GM12878 (cell line): Measurements from ENCODE around the gene RAB3IL1. TPM values are rescaled to one million over a fixed set of nuclear protein-coding genes. Genes with fewer than 3 reads are reported as not detected.

ENCODE experiments used
- ATAC-seq: fragments of 200-7000 bp; cut with Tn5 transposase; 3 replicates; pipeline ENCODE4 v1.9.1; 2020; ENCODE audit warnings: mild to moderate bottlenecking, moderate library complexity
- BruUV-seq: library from RNA; stranded (reverse); fragments of 400-500 nt; replicated peaks from 2 replicates; lab custom pipeline; 2021; lab: Mats Ljungman, UMichigan
- CTCF ChIA-PET: fragments of 300-600 bp; sonication (Branson Sonifier 250); formaldehyde crosslinking; extraction: SDS; loops from one replicate; lab custom pipeline; 2021; ENCODE audit warnings: inconsistent platforms; lab: Yijun Ruan, JAX
- POLR2A ChIA-PET: fragments of 350-600 bp; formaldehyde crosslinking; extraction: SDS; loops from one replicate; lab custom pipeline; 2021; ENCODE audit warnings: inconsistent platforms; lab: Charles Lee
- RAD21 ChIA-PET: fragments of 300-600 bp; sonication (Branson Sonifier 250); formaldehyde crosslinking; loops from one replicate; lab custom pipeline; 2023; ENCODE audit warnings: antibody characterized with exemption; ENCODE audit not compliant: unreplicated experiment; lab: Charles Lee
- SMC1A ChIA-PET: fragments of 300-600 bp; sonication (Branson Sonifier 250); formaldehyde crosslinking; loops from one replicate; lab custom pipeline; 2023; ENCODE audit not compliant: unreplicated experiment, uncharacterized antibody; lab: Charles Lee
- DNase-seq: peaks from one replicate; pipeline ENCODE4 v3.0.0-alpha.2; 2011; ENCODE audit warnings: low read depth, low spot score
- FAIRE-seq: peaks from 3 replicates; lab custom pipeline; 2011; peaks lifted over from hg19 to GRCh38; lab: Jason Lieb, UNC
- H2AFZ ChIP-seq: 2 replicates; pipeline ENCODE4 v1.6.0; 2011; ENCODE audit warnings: low read depth, low read length, control low read depth; ENCODE audit not compliant: control insufficient read depth
- H3K27ac ChIP-seq: 2 replicates; pipeline ENCODE4 v1.5.1; 2011; ENCODE audit warnings: control low read depth; ENCODE audit not compliant: control insufficient read depth, insufficient read depth
- H3K27me3 ChIP-seq, 2 experiments: replicated peaks in 1 of 2; 2 replicates each; pipeline versions ENCODE4 v1.6.0 to v1.6.1; 2011; ENCODE audit warnings: low read length in 1 of 2; ENCODE audit not compliant: control insufficient read depth in 2 of 2, insufficient read depth in 2 of 2
- H3K36me3 ChIP-seq, 2 experiments: 2 replicates each; pipeline ENCODE4 v1.5.1; 2011; ENCODE audit warnings: low read length in 1 of 2; ENCODE audit not compliant: control insufficient read depth in 2 of 2, insufficient read depth in 2 of 2
- H3K4me1 ChIP-seq: 2 replicates; pipeline ENCODE4 v1.6.1; 2011; ENCODE audit warnings: mild to moderate bottlenecking, low read length, moderate library complexity, mixed read lengths; ENCODE audit not compliant: control insufficient read depth, insufficient read depth
- H3K4me2 ChIP-seq: 2 replicates; pipeline ENCODE4 v1.6.0; 2011; ENCODE audit warnings: control low read depth; ENCODE audit not compliant: control insufficient read depth, insufficient read depth
- H3K4me3 ChIP-seq: fragments of 200-600 bp; sonication (generic); 2 replicates; pipeline ENCODE4 v1.5.1; 2016
- H3K79me2 ChIP-seq: 2 replicates; pipeline ENCODE4 v1.6.0; 2011; ENCODE audit warnings: low read length; ENCODE audit not compliant: control insufficient read depth, insufficient read depth
- H3K9ac ChIP-seq: 2 replicates; pipeline ENCODE4 v1.8.0; 2011; ENCODE audit warnings: low read length, control low read depth, mixed read lengths; ENCODE audit not compliant: control insufficient read depth, insufficient read depth
- H3K9me3 ChIP-seq: replicated peaks from 3 replicates; pipeline ENCODE4 v1.5.1; 2011; ENCODE audit warnings: mild to moderate bottlenecking, low read length; ENCODE audit not compliant: control insufficient read depth, insufficient read depth
- H4K20me1 ChIP-seq: 2 replicates; pipeline ENCODE4 v1.6.0; 2011; ENCODE audit not compliant: control insufficient read depth, insufficient read depth
- CREM ChIP-seq: IDR thresholded peaks from 2 replicates; pipeline ENCODE4 v1.6.1; 2014; ENCODE audit warnings: antibody characterized with exemption, low read depth
- KDM1A ChIP-seq: fragments of 200-600 bp; sonication (generic); IDR thresholded peaks from 2 replicates; pipeline ENCODE4 v1.6.1; 2016; ENCODE audit warnings: borderline replicate concordance
- ZBTB33 ChIP-seq: fragments of 450-650 bp; IDR thresholded peaks from 2 replicates; pipeline ENCODE4 v1.6.1; 2017; ENCODE audit warnings: mild to moderate bottlenecking
- ZNF687 ChIP-seq: fragments of 450-650 bp; IDR thresholded peaks from 2 replicates; pipeline ENCODE4 v1.6.1; 2017; ENCODE audit warnings: mild to moderate bottlenecking, moderate library complexity
- whole genome bisulfite sequencing: methylation state at CpG from one replicate; pipeline ENCODE4 v1.1.6; 2016; ENCODE audit warnings: low lambda C conversion rate; ENCODE audit not compliant: insufficient replicate concordance, insufficient coverage; ENCODE audit errors: missing lambda C conversion rate; 5-methylcytosine and 5-hydroxymethylcytosine counted together
- in situ Hi-C: fragments of 300-500 bp; cut with MboI; formaldehyde crosslinking; loops from 9 replicates; pipeline ENCODE4 v1.14.3; 2018; ENCODE audit warnings: mixed read lengths
- intact Hi-C: fragments of 100-400 bp; cut with micrococcal nuclease; formaldehyde crosslinking; loops from one replicate; pipeline ENCODE4 v1.14.2; 2022; ENCODE audit not compliant: unreplicated experiment
- polyA plus RNA-seq, 11 experiments: library from polyadenylated mRNA; depleted of rRNA in 4 of 11; unstranded in 6 of 11; stranded (reverse) in 5 of 11; fragments of >200 nt; fragmentation: Nextera tagmentation in 4 of 11; fragmentation: Illumina TruSeq in 1 of 11; extraction: Ambion mirVana in 4 of 11; extraction: Trizol in 1 of 11; gene quantifications; 1 replicate in 1 of 11; 2 replicates in 10 of 11; pipeline versions ENCODE4 v1.2.1 to v1.2.3, GENCODE V29; 2011 to 2016; ENCODE audit warnings: inconsistent platforms in 2 of 11, missing spikeins in 2 of 11, low read depth in 1 of 11
- total RNA-seq, 4 experiments: library from RNA; depleted of rRNA in 3 of 4; stranded (reverse); fragments of >200 nt in 3 of 4; fragmentation: Illumina TruSeq in 1 of 4; extraction: Trizol in 1 of 4; gene quantifications; 2 replicates each; pipeline versions ENCODE4 v1.2.1 to v1.2.3, GENCODE V29; 2013 to 2021

Gene RAB3IL1
- total and polyA plus RNA-seq, 10 of the 15 experiments (the other 5 are each of a cell fraction or from before 2014, with no cell fraction given), result 0.04 TPM; not detected in 9

- in situ Hi-C loops, result no loop called here
- no peaks in the 10 kb centered on the region for H3K9me3 ChIP-seq
- no peak for FAIRE-seq
- no peak overlapping the region for H2AFZ ChIP-seq
- no peaks in the 10 kb centered on the region for H3K79me2 ChIP-seq
- no peak overlapping the region for H3K9ac ChIP-seq
- whole genome bisulfite sequencing, result 64% methylated on average over 10 of the region's 10 CpGs
- SMC1A ChIA-PET, result interaction anchor here (1.0 to 11.0 kb wide), 3 partner anchors 46 to 182 kb away, joined by 3 to 168 read pairs (median 4); no protein-coding TSS in a partner anchor
- no peak overlapping the region for H3K27ac ChIP-seq
- H3K27me3 ChIP-seq, result peaks cover 0 to 1% of the 10 kb centered on the region in 2 experiments; a peak in 1 of 4 replicates
- intact Hi-C loops, result no loop called here
- POLR2A ChIA-PET, result no interaction called here
- H3K4me3 ChIP-seq, result no peak overlapping the region
- TF ChIP-seq KDM1A, result no peak
- no peak for TF ChIP-seq CREM
- no peak for TF ChIP-seq ZBTB33
- no peak for TF ChIP-seq ZNF687
- TF ChIP-seq, all 136 proteins: peak for 0
- no peak for ATAC-seq
- ChIA-PET RAD21 (interaction anchor here (1.6 to 9.3 kb wide), 2 partner anchors 46 to 180 kb away, joined by 5 to 175 read pairs; no protein-coding TSS in a partner anchor), CTCF (interaction anchor here (2.1 to 11.4 kb wide), 5 partner anchors 47 to 208 kb away, joined by 10 to 321 read pairs (median 126); partner anchors contain the start of gene BEST1)
- DNase-seq, result no peak
- Histone ChIP-seq H4K20me1 (no peaks in the 10 kb centered on the region), H3K36me3 (no peaks in the 10 kb centered on the region), H3K4me1 (no peaks in the 10 kb centered on the region), H3K4me2 (no peak overlapping the region)
- BruUV-seq, result no TSS peak
Measured at GRCh38 chr11:61901397-61901796, 16.0 kb downstream of the RAB3IL1 start.
